ENCODE measurements around the gene RAPGEF1. TPM values are rescaled to one million over a fixed set of nuclear protein-coding genes. Genes with fewer than 3 reads are reported as not detected.
A peak's percentile ranks its signal among the peaks of the same experiment; 100 is the strongest.

RAPGEF1 gene
- total RNA-seq, 1 experiment from 2014 or later: 22.5 TPM

- no peak for DNase-seq (ENCODE audit: low read depth)
Observed at GRCh38 chr9:131748411-131748955, 8.6 kb upstream of the RAPGEF1 start.

GRCh38 chr9:131747352-131747751 is 7.5 kb upstream of the RAPGEF1 start:
- peak; percentile 28 for DNase-seq (ENCODE audit: low read depth)

GRCh38 chr9:131745610-131746009 is 5.7 kb upstream of the RAPGEF1 start:
- no peak for DNase-seq (ENCODE audit: low read depth)

GRCh38 chr9:131744720-131745201 is 4.9 kb upstream of the RAPGEF1 start:
- no peak for DNase-seq (ENCODE audit: low read depth)

- peak; percentile 39 for DNase-seq (ENCODE audit: low read depth)
Observed at GRCh38 chr9:131744171-131744719, 4.4 kb upstream of the RAPGEF1 start.

- DNase-seq (ENCODE audit: low read depth): no peak
Observed at GRCh38 chr9:131743501-131743900, 3.6 kb upstream of the RAPGEF1 start.

GRCh38 chr9:131743096-131743495 is 3.2 kb upstream of the RAPGEF1 start:
- DNase-seq (ENCODE audit: low read depth): no peak

- no peak for DNase-seq (ENCODE audit: low read depth)
Observed at GRCh38 chr9:131740898-131741297, 1.0 kb upstream of the RAPGEF1 start.

GRCh38 chr9:131739133-131739958 is 530 bp downstream of the RAPGEF1 start:
- no peak for DNase-seq (ENCODE audit: low read depth)

GRCh38 chr9:131738293-131739132 is 1.4 kb downstream of the RAPGEF1 start:
- DNase-seq (ENCODE audit: low read depth): no peak

- no peak for DNase-seq (ENCODE audit: low read depth)
Observed at GRCh38 chr9:131737426-131737825, 2.5 kb downstream of the RAPGEF1 start.

- no peak for DNase-seq (ENCODE audit: low read depth)
Observed at GRCh38 chr9:131736431-131736830, 3.4 kb downstream of the RAPGEF1 start.

GRCh38 chr9:131735238-131736128 is 4.4 kb downstream of the RAPGEF1 start:
- no peak for DNase-seq (ENCODE audit: low read depth)

- DNase-seq (ENCODE audit: low read depth): no peak
Observed at GRCh38 chr9:131734781-131735180, 5.1 kb downstream of the RAPGEF1 start.

GRCh38 chr9:131734165-131734610 is 5.7 kb downstream of the RAPGEF1 start:
- DNase-seq (ENCODE audit: low read depth): peak; percentile 58

GRCh38 chr9:131733541-131734061 is 6.3 kb downstream of the RAPGEF1 start:
- DNase-seq (ENCODE audit: low read depth): peak; percentile 97

GRCh38 chr9:131732636-131733289 is 7.1 kb downstream of the RAPGEF1 start:
- DNase-seq (ENCODE audit: low read depth): no peak

GRCh38 chr9:131732061-131732526 is 7.8 kb downstream of the RAPGEF1 start:
- DNase-seq (ENCODE audit: low read depth): no peak

- no peak for DNase-seq (ENCODE audit: low read depth)
Observed at GRCh38 chr9:131731644-131732043, 8.2 kb downstream of the RAPGEF1 start.

GRCh38 chr9:131731237-131731636 is 8.6 kb downstream of the RAPGEF1 start:
- no peak for DNase-seq (ENCODE audit: low read depth)

Measured in HT1080 (cell line).